OCI-LY1 (cell line): ENCODE results near the gene PCP4.

Source experiments
- H2AFZ ChIP-seq: fragments of 200-600 bp; sonication (generic), shearing (Covaris generic); 2 replicates; pipeline ENCODE4 v1.6.0; 2014; ENCODE audit warnings: antibody characterized with exemption, mild to moderate bottlenecking, low read length
- H3F3A ChIP-seq: fragments of 200-600 bp; sonication (generic), shearing (Covaris generic); 2 replicates; pipeline ENCODE4 v1.6.0; 2014; ENCODE audit warnings: mild to moderate bottlenecking, antibody characterized with exemption, low read length, moderate library complexity; ENCODE audit not compliant: insufficient read depth
- H3K27ac ChIP-seq: fragments of 200-600 bp; sonication (generic); 2 replicates; pipeline ENCODE4 v1.5.1; 2014; ENCODE audit warnings: low read length, mixed run types, mild to moderate bottlenecking, low read depth; ENCODE audit not compliant: poor library complexity, severe bottlenecking
- H3K27me3 ChIP-seq: fragments of 200-600 bp; sonication (generic); 2 replicates; pipeline ENCODE4 v1.6.0; 2014; ENCODE audit warnings: antibody characterized with exemption, mild to moderate bottlenecking, low read length, moderate library complexity; ENCODE audit not compliant: insufficient read depth
- H3K36me3 ChIP-seq: fragments of 200-600 bp; sonication (generic); 2 replicates; pipeline ENCODE4 v1.6.1; 2014; ENCODE audit warnings: mild to moderate bottlenecking, antibody characterized with exemption, low read length, moderate library complexity, mixed read lengths; ENCODE audit not compliant: insufficient read depth
- H3K4me1 ChIP-seq: fragments of 200-600 bp; sonication (generic); 2 replicates; pipeline ENCODE4 v1.5.1; 2014; ENCODE audit warnings: mild to moderate bottlenecking, low read length, moderate library complexity; ENCODE audit not compliant: insufficient read depth, severe bottlenecking
- H3K4me2 ChIP-seq: fragments of 200-600 bp; sonication (generic), shearing (Covaris generic); 2 replicates; pipeline ENCODE4 v1.6.1; 2014; ENCODE audit warnings: low read length
- H3K4me3 ChIP-seq: fragments of 200-600 bp; sonication (generic); 2 replicates; pipeline ENCODE4 v1.5.1; 2014; ENCODE audit warnings: low read length, low read depth, mild to moderate bottlenecking, mixed read lengths; ENCODE audit not compliant: poor library complexity, severe bottlenecking
- H3K79me2 ChIP-seq: fragments of 200-600 bp; shearing (Covaris generic); 2 replicates; pipeline ENCODE4 v1.6.1; 2016; ENCODE audit warnings: mixed run types, low read length, mixed read lengths; ENCODE audit not compliant: insufficient read depth
- H3K9ac ChIP-seq: fragments of 200-600 bp; sonication (generic), shearing (Covaris generic); 2 replicates; pipeline ENCODE4 v1.6.1; 2014; ENCODE audit warnings: mild to moderate bottlenecking, low read length, mixed read lengths
- H3K9me2 ChIP-seq: fragments of 200-600 bp; sonication (generic), shearing (Covaris generic); 2 replicates; pipeline ENCODE4 v1.6.1; 2014; ENCODE audit warnings: low read depth, mild to moderate bottlenecking, low read length, mixed read lengths
- H3K9me3 ChIP-seq: fragments of 200-600 bp; shearing (Covaris generic); 2 replicates; pipeline ENCODE4 v1.6.1; 2014; ENCODE audit warnings: low read length, mixed read lengths
- H4K20me1 ChIP-seq: fragments of 200-600 bp; sonication (generic), shearing (Covaris generic); 2 replicates; pipeline ENCODE4 v1.6.0; 2016; ENCODE audit warnings: mild to moderate bottlenecking, low read length; ENCODE audit not compliant: insufficient read depth
- CTCF ChIP-seq: fragments of 200-600 bp; sonication (generic), shearing (Covaris generic); IDR thresholded peaks from 2 replicates; pipeline ENCODE4 v1.5.1; 2017; ENCODE audit warnings: mild to moderate bottlenecking, antibody characterized with exemption, low read length, moderate library complexity, mixed read lengths
- EZH2 ChIP-seq: fragments of 200-600 bp; sonication (generic), shearing (Covaris generic); IDR thresholded peaks from 2 replicates; pipeline ENCODE4 v1.8.0; 2017; ENCODE audit warnings: borderline replicate concordance, mixed run types, mild to moderate bottlenecking, antibody characterized with exemption, low read length, moderate library complexity, mixed read lengths

The PCP4 gene

GRCh38 chr21:39825250-39825649 is 42.0 kb upstream of the PCP4 start:
- Histone ChIP-seq H4K20me1 (no peaks in the 10 kb centered on the region), H3K79me2 (no peaks in the 10 kb centered on the region), H3F3A (no peaks in the 10 kb centered on the region), H3K4me2 (no peak overlapping the region), H3K36me3 (no peaks in the 10 kb centered on the region), H3K27me3 (no peaks in the 10 kb centered on the region), H3K4me1 (no peaks in the 10 kb centered on the region), H2AFZ (no peak overlapping the region), H3K9ac (no peak overlapping the region), H3K9me2 (no peaks in the 10 kb centered on the region), H3K4me3 (no peak overlapping the region), H3K9me3 (no peaks in the 10 kb centered on the region), H3K27ac (no peak overlapping the region)
- TF ChIP-seq CTCF (no peak), EZH2 (no peak)

GRCh38 chr21:39834543-39834942 is 32.7 kb upstream of the PCP4 start:
- H3K79me2 ChIP-seq: no peaks in the 10 kb centered on the region
- H3K9me2 ChIP-seq: no peaks in the 10 kb centered on the region
- no peaks in the 10 kb centered on the region for H3K27me3 ChIP-seq

GRCh38 chr21:39837861-39838359 is 29.3 kb upstream of the PCP4 start:
- H2AFZ ChIP-seq: no peak overlapping the region
- H3K27me3 ChIP-seq: no peaks in the 10 kb centered on the region
- H4K20me1 ChIP-seq: no peaks in the 10 kb centered on the region
- H3K79me2 ChIP-seq: no peaks in the 10 kb centered on the region
- no peaks in the 10 kb centered on the region for H3K36me3 ChIP-seq
- no peak overlapping the region for H3K4me3 ChIP-seq
- no peak overlapping the region for H3K27ac ChIP-seq
- H3K4me1 ChIP-seq: no peaks in the 10 kb centered on the region
- TF ChIP-seq EZH2 (no peak), CTCF (no peak)
- H3K4me2 ChIP-seq: no peak overlapping the region
- no peaks in the 10 kb centered on the region for H3F3A ChIP-seq
- no peaks in the 10 kb centered on the region for H3K9me3 ChIP-seq
- no peaks in the 10 kb centered on the region for H3K9me2 ChIP-seq
- no peak overlapping the region for H3K9ac ChIP-seq

More at GRCh38 chr21:39834543-39834942, 32.7 kb upstream of the PCP4 start:
- no peak overlapping the region for H3K4me2 ChIP-seq
- TF ChIP-seq EZH2 (no peak), CTCF (no peak)
- no peak overlapping the region for H3K9ac ChIP-seq
- no peaks in the 10 kb centered on the region for H3F3A ChIP-seq
- no peaks in the 10 kb centered on the region for H3K4me1 ChIP-seq
- H3K36me3 ChIP-seq: no peaks in the 10 kb centered on the region
- H4K20me1 ChIP-seq: no peaks in the 10 kb centered on the region
- H3K27ac ChIP-seq: no peak overlapping the region
- no peak overlapping the region for H2AFZ ChIP-seq
- no peaks in the 10 kb centered on the region for H3K9me3 ChIP-seq
- no peak overlapping the region for H3K4me3 ChIP-seq
